Calu3 (cell line): Measurements from ENCODE around the gene RAB8A. TPM values are rescaled to one million over a fixed set of nuclear protein-coding genes. Genes with fewer than 3 reads are reported as not detected.

Experiments used
- BruUV-seq: library from RNA; stranded (reverse); fragments of 400-500 nt; replicated peaks from 2 replicates; lab custom pipeline; 2021; lab: Mats Ljungman, UMichigan
- CTCF ChIA-PET: fragments of 300-600 bp; sonication (Branson Sonifier 250); formaldehyde crosslinking; loops from one replicate; lab custom pipeline; 2022; ENCODE audit warnings: antibody characterized with exemption; lab: Charles Lee
- DNase-seq: peaks from one replicate; pipeline ENCODE4 v3.0.0; 2022
- H3K27ac Mint-ChIP-seq: one replicate; pipeline ENCODE4 v1.8.0; 2022; ENCODE audit warnings: mixed read lengths; ENCODE audit not compliant: unreplicated experiment
- H3K27me3 Mint-ChIP-seq: one replicate; pipeline ENCODE4 v1.8.0; 2022; ENCODE audit warnings: mixed read lengths; ENCODE audit not compliant: unreplicated experiment
- H3K36me3 Mint-ChIP-seq: one replicate; pipeline ENCODE4 v1.8.0; 2022; ENCODE audit warnings: mild to moderate bottlenecking, moderate library complexity, mixed read lengths; ENCODE audit not compliant: insufficient read depth, unreplicated experiment
- H3K4me1 Mint-ChIP-seq: one replicate; pipeline ENCODE4 v1.8.0; 2022; ENCODE audit warnings: mild to moderate bottlenecking, low read depth, mixed read lengths; ENCODE audit not compliant: unreplicated experiment
- H3K4me3 Mint-ChIP-seq: one replicate; pipeline ENCODE4 v1.8.0; 2022; ENCODE audit warnings: mild to moderate bottlenecking, low read depth, moderate library complexity, mixed read lengths; ENCODE audit not compliant: unreplicated experiment
- H3K9me3 Mint-ChIP-seq: one replicate; pipeline ENCODE4 v1.8.0; 2022; ENCODE audit warnings: low read depth, mixed read lengths; ENCODE audit not compliant: unreplicated experiment
- CTCF ChIP-seq: fragments of 200-600 bp; IDR thresholded peaks from one replicate; pipeline ENCODE4 v1.8.0; 2022; ENCODE audit warnings: antibody characterized with exemption; ENCODE audit not compliant: unreplicated experiment
- intact Hi-C: fragments of 100-400 bp; cut with micrococcal nuclease; formaldehyde crosslinking; loops from one replicate; pipeline ENCODE4 v1.10.0; 2022; ENCODE audit not compliant: unreplicated experiment
- total RNA-seq: library from RNA; stranded (reverse); gene quantifications from 2 replicates; pipeline ENCODE4 v1.2.3, GENCODE V29; 2022

Gene RAB8A
- total RNA-seq, 1 experiment from 2014 or later: 77.3 TPM

- no peak for TF ChIP-seq CTCF
- H3K4me3 Mint-ChIP-seq: no peak overlapping the region
- no peak for DNase-seq
- no peaks in the 10 kb centered on the region for H3K27me3 Mint-ChIP-seq
- H3K36me3 Mint-ChIP-seq: peaks cover 31% of the 10 kb centered on the region
- intact Hi-C loops: no loop called here
- CTCF ChIA-PET: no interaction called here
- no peaks in the 10 kb centered on the region for H3K9me3 Mint-ChIP-seq
- no peaks in the 10 kb centered on the region for H3K4me1 Mint-ChIP-seq
- no TSS peak for BruUV-seq
- H3K27ac Mint-ChIP-seq: no peak overlapping the region
Observed at GRCh38 chr19:16136185-16136999, 24.7 kb downstream of the RAB8A start.

- no peak for DNase-seq
- Mint-ChIP-seq H3K36me3 (peaks cover 20% of the 10 kb centered on the region), H3K27ac (no peak overlapping the region), H3K27me3 (no peaks in the 10 kb centered on the region), H3K4me3 (no peak overlapping the region), H3K9me3 (no peaks in the 10 kb centered on the region), H3K4me1 (peaks cover 13% of the 10 kb centered on the region)
- CTCF ChIA-PET: no interaction called here
- BruUV-seq: no TSS peak
- intact Hi-C loops: no loop called here
- TF ChIP-seq CTCF: no peak
Observed at GRCh38 chr19:16139752-16140151, 28.1 kb downstream of the RAB8A start.

- H3K27me3 Mint-ChIP-seq: no peaks in the 10 kb centered on the region
- TF ChIP-seq CTCF: no peak
- no peak overlapping the region for H3K27ac Mint-ChIP-seq
- CTCF ChIA-PET: no interaction called here
- intact Hi-C loops: no loop called here
- BruUV-seq: no TSS peak
- no peak overlapping the region for H3K4me3 Mint-ChIP-seq
- peaks cover 13% of the 10 kb centered on the region for H3K4me1 Mint-ChIP-seq
- no peak for DNase-seq
- H3K36me3 Mint-ChIP-seq: peaks cover 20% of the 10 kb centered on the region
- H3K9me3 Mint-ChIP-seq: no peaks in the 10 kb centered on the region
Observed at GRCh38 chr19:16141043-16141442, 29.4 kb downstream of the RAB8A start.

- H3K27me3 Mint-ChIP-seq: no peaks in the 10 kb centered on the region
- H3K9me3 Mint-ChIP-seq: no peaks in the 10 kb centered on the region
- H3K27ac Mint-ChIP-seq: no peak overlapping the region
- CTCF ChIA-PET: no interaction called here
- no peak for DNase-seq
- H3K36me3 Mint-ChIP-seq: peaks cover 19% of the 10 kb centered on the region
- intact Hi-C loops: no loop called here
- BruUV-seq: no TSS peak
- peaks cover 13% of the 10 kb centered on the region for H3K4me1 Mint-ChIP-seq
- no peak for TF ChIP-seq CTCF
- H3K4me3 Mint-ChIP-seq: no peak overlapping the region
Observed at GRCh38 chr19:16142032-16142580, 30.4 kb downstream of the RAB8A start.
